HG03378 (cell line): Measurements from ENCODE around the gene DMKN.

Source experiments
- ATAC-seq: cut with Tn5 transposase; IDR thresholded peaks from one replicate; pipeline ENCODE4 v1.9.1; 2021; ENCODE audit warnings: mild to moderate bottlenecking, moderate library complexity; ENCODE audit not compliant: unreplicated experiment

Gene DMKN, protein sequence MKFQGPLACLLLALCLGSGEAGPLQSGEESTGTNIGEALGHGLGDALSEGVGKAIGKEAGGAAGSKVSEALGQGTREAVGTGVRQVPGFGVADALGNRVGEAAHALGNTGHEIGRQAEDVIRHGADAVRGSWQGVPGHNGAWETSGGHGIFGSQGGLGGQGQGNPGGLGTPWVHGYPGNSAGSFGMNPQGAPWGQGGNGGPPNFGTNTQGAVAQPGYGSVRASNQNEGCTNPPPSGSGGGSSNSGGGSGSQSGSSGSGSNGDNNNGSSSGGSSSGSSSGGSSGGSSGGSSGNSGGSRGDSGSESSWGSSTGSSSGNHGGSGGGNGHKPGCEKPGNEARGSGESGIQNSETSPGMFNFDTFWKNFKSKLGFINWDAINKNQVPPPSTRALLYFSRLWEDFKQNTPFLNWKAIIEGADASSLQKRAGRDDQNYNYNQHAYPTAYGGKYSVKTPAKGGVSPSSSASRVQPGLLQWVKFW

DNA sequence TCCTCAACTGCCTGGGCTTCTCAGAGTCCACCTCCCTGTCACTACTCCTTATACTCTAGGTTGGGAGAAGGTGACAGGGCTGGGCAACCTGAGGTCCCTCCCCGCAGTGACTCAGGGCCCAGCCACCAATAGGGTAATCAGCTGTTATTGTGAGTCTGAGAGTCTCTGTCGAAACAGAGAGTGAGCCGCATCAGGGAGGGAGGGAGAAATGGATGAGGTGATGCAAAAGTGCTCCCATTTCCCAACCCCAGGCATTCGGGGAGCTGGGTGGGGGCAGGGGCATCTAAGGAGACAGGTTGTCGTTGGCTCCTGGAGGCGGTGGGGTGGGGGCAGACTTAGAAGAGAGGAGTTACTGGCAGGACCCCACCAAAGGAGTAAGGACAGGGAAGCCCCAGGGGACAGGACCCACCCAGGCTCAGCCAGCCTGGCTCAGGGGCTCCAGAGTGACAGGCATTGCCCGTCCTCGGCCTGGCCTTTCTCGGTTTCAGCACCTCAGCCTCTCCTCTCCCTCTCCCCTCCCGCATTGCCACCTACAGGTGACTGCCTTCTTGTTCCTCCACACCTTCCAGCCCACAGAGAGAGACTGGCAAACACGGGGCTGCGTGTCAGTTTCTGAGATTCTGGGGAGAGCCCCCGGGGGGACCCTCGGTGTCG lies at the start of gene DMKN:
DMKN (minus strand) TSS at position 22 of the 654 bp plus-strand sequence. CDS start 174 bp downstream, outside the sequence.
- no peak for ATAC-seq

DNA sequence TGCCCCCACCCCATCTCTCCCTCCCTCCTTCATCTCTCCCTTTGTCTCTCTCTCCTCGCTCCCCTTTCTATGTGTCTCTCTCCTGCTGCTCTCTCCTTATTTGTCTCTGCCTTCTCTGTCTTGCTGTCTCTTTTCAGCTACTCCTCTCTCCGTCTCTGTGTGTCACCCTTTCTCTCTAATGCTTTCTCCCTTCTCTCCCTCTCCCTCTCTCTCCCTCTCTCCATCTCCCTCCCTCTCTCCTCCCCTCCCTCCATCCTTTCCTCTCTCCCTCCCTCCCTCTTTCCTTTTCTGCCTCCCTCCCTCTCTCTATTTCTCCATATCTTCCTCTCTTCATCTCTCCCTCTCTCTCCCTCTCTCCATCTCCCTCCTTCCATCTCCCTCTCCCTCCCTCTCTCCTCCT lies 49.3 kb upstream of the DMKN start:
- no peak for ATAC-seq

DNA sequence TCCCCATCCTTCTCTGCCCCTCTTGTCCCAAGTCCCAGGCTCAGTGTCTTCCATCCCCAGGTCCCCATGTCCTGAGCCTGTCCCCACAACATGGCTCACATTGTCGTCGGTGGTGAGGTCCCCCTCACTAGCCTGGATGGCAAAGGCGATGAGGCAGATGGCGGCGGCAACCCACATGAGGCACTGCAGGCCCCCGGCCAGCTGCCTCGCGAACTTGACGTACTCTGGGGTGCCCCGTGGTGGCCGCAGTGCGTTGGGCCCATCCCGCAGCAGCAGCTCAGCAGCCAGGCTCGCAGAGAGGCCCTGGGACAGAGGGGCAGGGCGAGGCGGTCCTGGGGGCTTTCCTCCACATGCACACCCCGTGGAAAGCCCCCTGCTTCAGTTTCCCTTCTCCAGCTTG lies 48.9 kb upstream of the DMKN start:
- no peak for ATAC-seq

DNA sequence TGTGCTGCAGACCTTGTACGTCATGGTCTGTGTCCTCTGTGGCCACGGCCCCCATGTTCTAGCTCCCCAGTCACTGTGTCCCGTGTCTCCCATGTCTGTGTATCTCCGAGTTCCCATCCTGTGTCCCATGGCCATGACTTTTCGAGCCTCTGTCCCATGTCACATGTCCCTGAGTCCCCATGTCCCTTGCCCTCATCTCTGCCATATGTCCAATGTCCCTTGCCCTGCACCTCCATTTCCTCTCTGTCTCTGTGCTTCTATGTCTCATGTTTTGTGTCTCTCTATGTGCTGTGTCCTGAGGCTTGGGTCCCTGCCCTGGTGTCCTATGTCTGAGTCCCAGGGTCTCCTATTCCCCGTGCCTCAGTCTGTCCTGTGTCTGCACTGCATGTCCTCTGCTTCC lies 48.0 kb upstream of the DMKN start:
- no peak for ATAC-seq

DNA sequence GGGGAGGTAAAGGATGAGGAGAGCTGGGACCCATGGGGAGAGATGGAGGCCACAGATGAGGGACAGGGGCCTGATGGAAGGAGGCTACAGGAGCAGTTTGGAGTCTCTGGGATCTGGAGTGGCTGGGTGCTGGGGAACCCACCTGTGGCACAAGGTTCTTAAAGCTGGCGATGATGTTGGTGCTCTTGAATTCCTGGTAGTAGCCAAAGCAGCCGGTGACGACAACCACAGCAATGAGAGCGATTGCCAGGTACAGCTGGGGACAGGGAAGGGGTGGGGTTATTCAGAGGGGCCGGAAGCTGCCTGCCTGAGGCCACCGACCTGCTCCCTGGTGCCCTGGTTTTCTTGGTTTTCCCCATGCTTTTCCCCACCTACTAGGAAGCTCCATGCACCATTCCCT lies 47.2 kb upstream of the DMKN start:
- no peak for ATAC-seq

DNA sequence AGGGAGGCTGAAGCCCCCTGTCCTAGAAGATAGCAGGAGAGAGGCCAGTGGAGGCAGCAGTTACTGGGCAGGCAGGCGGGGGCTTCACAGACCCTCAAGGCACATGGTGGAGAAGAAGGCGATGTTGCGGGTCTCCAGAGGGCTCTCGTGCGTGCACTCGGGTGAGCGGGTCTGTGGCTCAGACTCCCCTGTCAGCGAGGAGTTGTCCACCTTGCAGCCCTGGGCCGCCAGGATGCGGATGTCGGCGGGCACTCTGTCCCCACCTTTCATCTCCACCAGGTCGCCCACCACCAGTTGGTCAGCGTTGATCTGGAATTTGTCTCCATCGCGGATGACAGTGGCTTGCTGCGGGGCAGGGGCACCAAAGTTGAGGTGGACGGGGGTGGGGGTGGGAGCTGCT lies 46.8 kb upstream of the DMKN start:
- ATAC-seq = no peak

DNA sequence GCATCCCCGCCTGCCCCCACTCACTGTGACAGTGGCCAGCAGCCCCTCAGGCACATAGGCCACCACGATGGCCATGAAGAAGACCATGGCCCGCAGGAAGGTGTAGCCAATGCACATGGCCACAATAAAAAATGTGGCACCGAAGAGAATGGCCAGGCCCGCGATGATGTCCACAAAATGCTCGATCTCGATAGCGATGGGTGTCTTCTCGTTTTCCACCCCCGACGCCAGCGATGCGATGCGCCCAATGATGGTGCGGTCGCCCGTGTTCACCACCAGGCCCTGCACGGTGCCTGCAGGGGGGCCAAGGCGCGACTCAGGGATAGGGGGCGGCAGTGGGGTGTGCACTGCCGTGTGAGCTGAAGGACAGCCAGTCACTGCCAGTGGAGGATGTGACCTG lies 46.3 kb upstream of the DMKN start:
- ATAC-seq = no peak

DNA sequence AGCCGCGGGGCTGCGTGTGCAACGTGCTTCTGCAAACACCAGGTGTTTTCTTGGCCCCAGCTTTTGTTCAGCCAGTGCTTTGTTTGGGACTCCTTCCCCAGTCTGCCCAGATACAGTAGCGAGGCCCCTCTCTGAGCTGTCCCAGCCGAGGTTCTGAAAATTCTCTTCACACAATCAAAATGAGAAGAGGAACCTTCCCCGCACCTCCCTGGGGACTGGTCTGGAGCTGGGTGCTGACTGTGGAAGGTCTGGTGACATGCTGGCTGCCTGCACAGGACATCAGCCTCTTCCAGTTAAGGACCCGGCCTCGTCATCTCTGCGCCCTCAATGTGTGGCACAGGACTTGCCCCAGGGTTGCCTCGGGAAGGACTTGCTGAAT lies 45.8 kb upstream of the DMKN start:
- peak; percentile 79 for ATAC-seq

DNA sequence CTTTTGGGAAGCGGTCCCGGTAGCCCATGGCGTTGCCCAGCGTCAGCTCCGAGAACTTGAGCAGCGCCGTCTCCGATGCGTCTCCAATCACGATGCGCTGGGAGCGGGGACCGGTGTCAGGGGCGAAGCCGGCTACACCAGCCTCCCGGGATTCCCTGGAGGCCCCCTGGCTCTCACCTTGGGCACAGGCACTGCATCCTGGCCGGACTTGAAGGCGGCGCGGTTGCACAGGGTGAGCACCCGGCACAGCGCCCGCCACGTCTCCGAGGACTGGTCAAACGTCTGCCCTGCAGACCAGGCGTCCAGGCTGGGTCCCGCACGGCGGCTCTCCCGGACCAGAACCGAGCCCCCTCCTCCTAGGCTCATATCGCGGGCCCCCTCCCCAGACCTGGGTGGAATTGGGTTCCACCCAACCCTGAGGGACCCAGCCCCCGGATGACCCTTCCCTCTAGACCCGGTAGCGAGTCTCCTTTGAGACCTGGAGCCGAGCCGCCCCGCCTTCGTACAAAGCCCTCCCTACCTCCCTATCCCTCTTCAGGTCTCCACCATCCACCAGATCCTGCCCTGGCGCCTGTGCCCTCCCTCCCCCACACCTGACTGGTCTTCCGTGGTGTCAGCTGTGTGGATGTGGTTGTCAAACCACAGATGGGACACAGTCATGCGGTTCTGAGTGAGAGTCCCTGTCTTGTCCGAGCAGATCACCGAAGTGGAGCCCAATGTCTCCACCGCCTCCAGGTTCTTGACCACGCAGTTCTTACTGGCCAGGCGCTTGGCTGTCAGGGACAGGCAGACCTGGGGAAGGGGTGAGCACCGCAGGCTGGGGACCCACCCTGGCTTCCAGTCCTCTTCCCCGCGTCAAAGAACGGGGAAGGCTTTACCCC lies 45.2 kb upstream of the DMKN start:
- no peak for ATAC-seq

DNA sequence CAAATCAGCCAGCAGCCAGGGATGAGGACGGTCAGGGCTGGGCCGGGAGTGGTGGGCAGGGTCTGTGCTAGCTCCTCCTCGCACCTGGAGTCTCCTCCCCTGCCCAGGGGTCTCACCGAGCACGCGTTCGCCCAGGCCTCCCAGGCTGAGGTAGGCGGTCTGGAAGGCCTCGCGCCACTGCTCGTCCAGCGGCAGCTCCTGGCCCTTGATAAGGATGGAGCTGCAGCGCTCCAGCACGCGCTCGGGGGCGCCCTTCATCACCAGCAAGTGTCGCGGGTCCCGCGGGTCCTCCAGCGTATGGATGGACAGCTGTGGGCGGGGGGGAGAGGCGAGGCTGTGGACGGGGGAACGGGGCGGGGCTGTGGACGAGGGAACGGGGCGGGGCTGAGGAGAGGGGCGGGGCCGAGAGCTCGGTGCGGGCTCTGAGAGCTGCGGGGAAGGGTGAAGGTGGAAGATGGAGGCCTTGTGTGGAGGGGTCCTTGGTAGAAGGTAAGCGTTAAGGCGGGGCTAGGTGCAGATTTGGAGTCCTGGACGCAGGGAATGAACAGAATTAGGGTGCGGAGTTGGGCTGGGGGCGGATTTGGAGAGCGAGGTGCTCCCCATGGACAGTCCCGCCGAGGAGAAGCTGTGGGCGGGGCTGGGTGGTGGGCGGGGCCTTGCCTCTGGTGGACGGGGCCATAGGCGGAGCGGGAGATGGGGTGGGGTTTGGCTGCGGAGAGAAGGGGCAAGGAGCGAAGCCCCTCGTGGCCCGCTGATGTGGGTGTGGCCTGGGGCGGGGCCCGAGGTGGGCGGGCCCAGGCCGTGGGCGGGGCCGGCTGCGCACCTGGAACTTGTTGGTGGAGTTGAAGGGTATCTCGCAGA lies 44.3 kb upstream of the DMKN start:
- no peak for ATAC-seq

DNA sequence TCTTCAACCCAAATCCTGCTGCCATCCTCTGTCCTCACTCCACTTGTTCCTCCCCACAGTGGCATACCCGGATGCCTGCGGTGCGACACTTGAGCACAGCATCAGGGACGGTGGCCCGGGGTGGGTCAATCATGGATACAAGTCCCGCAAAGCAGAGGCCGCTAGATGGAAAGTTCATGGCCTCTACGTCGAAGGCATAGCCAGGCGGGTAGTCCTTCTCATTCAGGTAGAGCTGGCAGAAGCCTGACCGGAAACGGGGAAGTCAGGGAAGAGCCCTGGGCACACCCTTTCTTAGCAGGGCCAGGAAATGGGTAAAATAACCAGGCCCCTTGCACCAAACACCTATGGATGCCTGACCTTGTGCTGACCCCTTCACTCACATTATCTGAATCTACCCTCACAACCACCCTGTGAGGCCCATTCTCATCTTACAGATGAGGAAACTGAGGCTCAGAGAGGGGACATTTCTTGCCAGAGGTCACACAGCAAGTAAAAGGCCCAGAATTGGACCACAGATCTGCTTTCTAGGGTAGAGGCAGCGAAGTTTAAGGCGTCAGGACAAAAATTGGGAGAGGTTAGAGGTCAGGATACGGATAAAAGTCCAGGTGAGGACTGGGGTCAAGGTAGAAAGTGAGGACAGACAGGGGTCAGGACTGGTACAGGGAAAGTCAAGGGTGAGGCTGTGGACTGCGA lies 43.5 kb upstream of the DMKN start:
- no peak for ATAC-seq

DNA sequence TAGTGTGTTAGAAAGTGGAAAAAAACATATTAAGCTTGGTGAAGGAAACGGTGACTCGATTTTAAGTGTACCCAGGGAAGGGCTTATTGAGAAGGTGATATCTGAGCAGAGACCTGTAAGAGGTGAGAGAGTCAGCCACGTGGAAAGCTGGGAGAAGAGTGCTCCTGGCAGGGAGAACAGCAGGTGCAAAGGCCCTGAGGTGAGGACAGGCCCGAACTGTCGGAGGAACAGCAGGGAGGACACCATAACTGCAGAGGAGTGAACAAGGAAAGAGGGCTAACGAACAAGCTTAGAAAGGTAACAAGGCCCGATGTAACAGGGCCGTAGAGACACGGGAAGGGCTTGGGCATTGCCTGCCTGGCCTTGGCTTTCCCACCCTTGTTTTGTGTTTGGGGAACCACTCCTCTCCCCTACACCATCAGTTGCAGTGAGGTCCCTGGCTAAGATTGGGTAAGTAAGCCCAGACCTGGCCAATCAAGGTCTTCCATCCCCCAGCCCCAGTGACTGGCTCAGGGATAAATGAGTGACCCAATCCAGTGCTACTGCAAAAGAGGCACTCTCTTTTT lies 42.7 kb upstream of the DMKN start:
- no peak for ATAC-seq

DNA sequence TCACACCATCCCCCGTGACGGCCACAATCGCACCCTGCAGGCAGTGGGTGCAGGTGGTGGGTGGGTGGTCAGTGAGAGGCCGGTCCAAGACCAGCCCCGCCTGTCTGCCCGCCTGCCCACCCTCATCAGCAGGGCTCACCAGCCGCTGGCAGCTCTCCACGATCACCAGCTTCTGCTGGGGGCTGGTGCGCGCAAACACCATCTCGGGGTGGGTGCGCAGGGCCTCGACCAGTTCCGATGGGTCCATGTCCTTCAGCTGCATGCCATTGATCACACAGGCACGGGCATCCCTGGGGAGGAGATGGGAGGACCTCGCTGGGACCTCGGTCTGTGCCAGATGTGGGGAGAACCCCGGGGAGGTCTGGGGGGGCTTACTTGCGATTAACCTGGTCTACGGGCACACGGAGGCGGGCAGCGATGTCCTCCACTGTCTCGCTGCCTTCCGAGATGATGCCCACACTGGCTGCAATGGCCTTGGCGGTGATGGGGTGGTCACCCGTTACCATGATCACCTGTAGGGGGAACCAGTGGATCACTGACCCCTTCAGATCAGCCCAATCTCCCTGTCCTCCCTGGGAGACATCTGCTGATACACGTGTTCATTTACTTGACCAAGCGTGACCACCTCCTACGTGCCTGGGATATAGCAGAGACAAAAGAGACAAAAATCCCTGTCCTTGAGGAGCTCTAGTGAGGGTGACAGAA lies 42.0 kb upstream of the DMKN start:
- no peak for ATAC-seq

DNA sequence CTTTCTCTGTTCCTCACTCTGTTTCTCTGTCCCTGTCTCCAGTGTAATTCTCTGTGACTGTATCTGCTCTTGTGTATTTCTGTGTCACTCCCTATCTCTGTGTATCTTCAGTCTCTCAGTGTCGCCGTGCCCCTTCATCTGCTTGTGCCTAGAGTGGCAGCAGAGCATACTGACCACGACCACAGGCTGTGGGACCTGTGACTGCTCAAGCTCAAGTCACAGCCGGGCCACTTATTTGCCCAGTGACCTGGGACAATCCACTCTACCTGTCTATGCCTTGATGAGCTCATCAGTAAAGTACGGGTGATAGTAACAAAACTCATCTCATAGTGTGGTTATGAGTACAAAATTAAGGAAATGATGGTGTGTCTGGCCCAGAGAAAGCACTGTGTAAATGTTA lies 40.6 kb upstream of the DMKN start:
- ATAC-seq = no peak

DNA sequence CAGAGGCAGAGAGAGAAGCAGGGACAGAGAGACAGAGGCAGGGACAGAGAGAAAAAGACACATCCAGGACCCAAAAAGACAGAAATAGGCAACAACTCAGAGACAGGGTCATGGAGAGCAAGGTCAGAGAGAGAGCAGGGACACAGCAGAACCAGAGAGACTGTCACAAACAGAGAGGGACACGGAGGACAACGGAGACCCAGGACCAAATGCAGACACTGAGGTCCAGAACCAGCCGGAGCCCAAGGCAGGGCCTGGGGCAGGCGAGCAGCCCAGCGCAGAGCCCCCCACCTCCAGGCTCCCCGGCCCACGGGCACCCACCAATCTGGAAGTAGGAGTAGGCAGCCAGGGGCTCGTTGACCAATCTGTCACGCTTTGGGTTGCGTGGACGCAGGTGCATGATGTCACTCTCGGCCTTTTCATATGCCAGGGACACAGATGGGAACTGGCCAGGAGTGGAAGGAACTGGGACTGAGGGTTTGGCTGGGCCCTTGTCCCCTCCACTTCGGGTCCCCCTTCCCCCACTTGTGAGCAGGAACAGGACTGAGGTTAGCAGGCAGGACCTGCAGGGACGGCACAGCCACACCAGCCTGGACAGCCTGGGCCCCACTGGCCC lies 40.0 kb upstream of the DMKN start:
- no peak for ATAC-seq

DNA sequence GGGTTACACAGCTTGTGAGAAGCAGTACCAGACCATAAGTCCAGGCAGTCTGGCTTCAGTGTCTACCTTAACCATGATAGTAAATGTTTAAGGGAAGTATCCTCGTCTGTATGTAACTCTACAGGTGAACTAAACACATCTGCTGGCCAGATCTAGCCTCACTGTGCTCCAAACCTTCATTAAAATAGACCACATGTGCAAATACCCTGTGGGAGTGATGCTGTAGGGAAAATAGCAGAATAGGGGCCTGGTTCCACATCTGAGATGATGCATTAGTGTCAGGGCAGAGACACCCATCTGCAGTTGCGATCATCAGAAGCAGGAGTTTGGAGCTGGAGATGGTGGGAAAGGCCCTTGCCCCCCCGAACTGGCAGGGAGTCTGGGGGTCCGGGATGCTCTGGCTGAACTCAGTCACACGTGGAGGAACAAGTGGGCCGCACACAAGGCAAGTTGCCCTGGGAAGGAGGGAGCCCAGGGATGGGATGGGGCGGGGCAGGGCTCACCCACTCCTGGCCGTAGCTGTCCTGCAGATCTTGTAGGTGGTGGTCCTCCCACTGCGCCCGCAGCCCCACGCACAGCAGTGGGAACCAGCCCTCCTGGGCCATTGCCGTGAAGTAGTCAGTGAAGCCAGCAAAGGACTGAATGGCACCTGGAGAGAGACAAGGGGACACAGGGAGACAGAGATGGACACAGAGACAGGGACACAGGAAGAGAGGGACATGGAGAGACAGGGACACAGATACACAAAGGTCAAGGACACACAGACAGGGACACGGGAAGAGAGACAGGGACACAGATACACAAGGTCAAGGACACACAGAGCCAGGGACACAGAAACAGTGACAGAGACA lies 39.3 kb upstream of the DMKN start:
- ATAC-seq = no peak

DNA sequence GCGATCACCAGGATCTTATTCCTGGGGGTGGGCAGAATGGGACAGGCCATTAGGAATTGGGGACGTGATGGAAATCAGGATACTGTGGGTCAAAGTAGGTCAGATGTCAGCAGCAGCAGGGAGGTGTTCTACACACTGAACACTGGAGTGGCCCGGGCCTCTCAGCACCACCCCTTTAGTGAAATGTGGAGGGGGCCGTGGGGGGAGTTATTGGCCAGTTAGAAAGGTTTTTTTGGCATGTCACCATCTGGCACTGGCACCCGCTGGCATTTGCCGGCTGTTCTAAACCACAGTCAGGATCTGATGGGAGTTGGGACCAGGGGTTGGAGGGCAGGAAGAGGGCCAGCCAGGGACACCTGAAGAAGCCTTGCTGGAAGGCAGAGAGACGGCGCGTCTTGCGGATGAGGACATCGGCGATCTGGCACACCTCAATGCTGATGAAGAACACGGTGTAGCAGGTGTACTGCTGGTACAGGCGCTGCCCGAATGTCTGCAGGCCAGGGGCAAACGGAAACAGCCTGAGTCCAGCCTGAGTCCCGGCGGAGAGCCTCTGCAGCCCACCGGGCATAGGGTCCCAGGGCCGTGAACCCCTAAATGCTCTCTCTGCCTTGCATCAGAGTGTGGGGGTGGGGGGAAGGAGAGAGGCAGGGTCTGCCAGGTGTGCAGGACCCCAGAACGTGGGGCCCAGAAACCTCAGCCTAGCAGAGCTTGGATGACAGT lies 37.8 kb upstream of the DMKN start:
- no peak for ATAC-seq
